Measurements from ENCODE around the gene C19orf85. TPM values are rescaled to one million over a fixed set of nuclear protein-coding genes. Genes with fewer than 3 reads are reported as not detected.
"Not testable (repeated sequence)": the region's sequence is repeated elsewhere in the genome, so short reads cannot be mapped to it uniquely, and the experiment has no call there.

C19orf85 gene
- total RNA-seq (2014; rRNA removed; shearing (Covaris generic)) = not detected in 2 replicates
- polyA plus RNA-seq (2014; cell fraction: nucleus; rRNA removed) = not detected in 2 replicates

DNA sequence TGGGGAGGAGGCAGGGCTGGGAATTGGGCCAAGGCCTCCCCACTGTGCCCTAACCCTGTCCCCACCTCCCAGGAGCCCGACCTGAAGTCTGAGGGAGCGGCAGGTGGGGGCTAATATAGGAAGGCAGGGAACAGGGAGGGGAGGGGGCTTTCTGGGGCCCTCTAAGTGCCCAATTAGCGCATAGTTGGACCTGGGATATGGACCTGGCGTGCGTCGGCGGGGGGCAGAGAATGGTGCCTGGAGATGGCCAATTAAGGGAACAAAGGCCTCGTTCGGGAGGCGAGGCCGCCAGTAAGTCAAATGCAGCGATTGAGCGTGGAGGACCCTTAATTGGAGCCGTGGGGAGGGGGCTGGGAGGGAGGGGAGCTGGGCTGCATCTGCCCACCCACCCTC lies at the start of gene C19orf85:
TSS of gene C19orf85 (minus strand) at position 90 of the 393 bp plus-strand sequence. CDS start 197 bp downstream, outside the sequence.
- DNase-seq (ENCODE audit: extremely low read depth, low read depth) = no peak

DNA sequence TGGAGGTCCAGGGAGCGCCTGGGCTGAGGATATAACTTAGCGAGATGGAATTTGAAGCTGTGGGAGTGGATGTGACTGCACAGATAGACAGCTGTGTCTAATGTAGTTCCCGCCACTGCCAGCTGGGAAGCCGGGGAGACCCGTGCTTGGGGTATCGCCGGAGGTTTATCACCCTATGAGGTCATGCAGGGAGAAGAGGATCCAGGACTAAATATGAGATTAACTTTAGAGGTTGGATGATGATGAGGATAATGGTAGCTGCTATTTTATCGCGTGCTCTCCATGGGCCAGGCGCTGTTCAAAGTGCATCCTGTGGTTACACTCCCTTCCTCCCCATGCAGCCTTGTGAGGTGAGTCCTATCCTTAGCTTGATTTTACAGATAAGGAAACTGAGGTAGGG lies 43.6 kb upstream of the C19orf85 start:
- no peak for DNase-seq (ENCODE audit: extremely low read depth, low read depth)

DNA sequence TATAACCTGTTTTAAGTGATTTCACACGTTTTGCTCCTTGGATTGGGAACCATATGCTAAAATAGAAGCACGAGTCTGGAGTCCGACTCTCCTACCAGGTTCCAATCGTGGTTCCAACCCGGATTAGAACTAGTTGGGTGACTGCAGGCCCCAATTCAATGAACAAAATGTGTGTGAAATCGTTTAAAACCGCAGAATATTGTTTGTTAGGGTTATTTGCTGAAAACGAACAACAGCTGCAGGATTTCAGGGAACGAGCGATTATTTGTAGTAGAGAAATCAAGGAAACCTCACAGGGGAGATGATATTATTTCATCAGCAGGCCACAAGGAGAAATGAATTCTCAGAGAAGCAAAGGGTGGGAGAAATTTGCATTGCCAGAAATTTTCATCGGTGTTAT lies 40.4 kb upstream of the C19orf85 start:
- DNase-seq (ENCODE audit: extremely low read depth, low read depth) = no peak

DNA sequence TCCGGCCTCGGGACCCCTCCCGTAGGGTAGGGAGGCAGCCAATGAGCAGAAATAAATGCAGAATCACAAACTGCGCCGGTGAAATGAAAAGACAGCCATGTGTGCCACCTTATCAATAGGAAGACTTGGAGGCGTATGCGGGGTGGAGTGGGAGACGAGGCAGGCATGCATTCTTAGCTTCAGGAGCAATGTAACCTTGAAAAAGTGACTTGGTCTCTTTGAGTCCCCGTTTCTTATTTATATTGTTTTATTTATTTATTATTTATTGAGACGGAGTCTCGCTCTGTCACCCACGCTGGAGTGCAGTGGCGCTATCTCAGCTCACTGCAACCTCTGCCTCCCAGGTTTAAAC lies 39.7 kb upstream of the C19orf85 start:
- DNase-seq (ENCODE audit: extremely low read depth, low read depth) = no peak

DNA sequence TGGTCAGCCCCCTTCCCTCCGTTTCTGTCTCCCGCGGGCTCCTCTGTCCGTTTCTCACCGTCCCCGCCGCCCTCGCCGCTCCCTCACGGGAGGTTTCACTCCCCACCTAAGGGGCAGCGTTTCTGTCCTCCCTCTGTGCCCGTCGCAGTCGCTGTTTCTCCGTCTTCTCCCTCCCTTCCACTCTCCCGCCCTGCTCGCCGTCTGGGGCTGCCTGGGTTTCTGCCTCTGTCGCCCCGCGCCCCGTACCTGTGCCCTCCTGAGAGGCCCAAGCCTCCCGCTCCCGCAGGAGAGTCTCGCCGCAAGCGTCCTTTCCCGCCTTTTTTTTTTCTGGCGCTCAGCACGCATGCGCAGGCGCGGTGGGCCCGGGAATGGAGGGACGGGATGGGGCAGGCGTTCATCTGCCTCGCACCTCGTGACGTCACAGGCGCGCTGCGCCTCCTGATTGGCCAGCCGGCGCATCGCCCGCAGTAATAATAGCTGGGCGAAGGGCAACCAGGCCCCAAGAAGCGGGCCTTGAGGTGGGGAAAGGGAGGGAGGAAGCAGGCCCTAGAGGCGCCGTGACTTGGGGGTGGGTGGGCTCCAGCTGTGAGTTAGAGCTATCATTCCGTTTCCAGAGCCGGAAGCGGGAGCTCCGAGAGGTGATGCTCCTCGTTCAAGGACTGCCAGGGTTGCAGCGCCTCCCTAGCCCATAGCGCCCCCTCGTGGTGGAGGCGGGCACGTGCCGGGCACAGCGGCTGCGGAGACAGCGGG lies 39.1 kb upstream of the C19orf85 start:
- DNase-seq (ENCODE audit: extremely low read depth, low read depth) = peak; percentile 79

DNA sequence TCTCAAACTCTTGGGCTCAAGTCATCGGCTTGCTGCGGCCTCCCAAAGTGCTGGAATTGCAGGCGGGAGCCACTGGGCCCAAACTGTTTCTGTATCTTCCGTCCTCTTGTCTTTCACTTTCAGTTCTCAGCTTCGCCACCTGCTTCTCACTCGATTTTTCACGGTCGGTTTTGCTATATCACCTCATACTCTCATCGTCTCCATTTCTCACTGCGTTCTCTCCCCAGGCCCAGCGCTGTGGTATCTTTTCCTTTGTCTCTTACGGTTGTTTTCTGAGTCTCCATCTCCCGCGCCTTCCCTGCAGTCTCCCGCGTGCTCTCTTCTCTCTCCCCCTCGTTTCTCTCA lies 38.6 kb upstream of the C19orf85 start:
- DNase-seq (ENCODE audit: extremely low read depth, low read depth) = no peak

DNA sequence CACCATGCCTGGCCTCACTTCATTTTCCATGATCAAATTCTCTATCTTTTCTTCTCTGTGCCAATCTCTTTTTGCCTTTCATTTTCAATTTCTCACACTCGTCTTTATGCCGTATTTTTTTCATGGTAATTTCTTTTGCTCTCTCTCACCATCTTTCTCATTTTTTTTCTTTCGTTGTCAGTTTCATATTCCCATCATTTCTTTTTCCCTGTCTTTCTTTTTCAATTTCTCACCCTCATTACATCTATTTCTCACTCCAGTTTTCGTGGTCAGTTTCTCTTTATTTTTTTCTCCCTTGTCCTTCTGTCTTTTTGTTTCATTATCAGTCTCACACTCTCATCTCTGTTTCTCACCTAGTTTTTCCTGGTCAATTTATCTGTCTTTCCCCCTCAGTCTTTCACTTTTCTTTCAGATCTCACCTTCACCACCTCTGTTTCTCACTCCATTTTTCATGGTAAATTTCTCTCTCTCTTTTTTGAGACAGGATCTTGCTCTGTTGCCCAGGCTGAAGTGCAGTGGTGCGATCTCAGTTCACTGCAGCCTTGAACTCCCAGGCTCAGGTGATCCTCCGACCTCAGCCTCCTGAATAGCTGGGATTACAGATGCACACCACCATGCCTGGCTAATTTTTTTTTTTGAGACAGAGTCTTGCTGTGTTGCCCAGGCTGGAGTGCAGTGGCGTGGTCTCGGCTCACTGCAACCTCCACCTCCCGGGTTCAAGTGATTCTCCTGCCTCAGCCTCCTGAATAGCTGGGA lies 37.8 kb upstream of the C19orf85 start:
- no peak for DNase-seq (ENCODE audit: extremely low read depth, low read depth)

DNA sequence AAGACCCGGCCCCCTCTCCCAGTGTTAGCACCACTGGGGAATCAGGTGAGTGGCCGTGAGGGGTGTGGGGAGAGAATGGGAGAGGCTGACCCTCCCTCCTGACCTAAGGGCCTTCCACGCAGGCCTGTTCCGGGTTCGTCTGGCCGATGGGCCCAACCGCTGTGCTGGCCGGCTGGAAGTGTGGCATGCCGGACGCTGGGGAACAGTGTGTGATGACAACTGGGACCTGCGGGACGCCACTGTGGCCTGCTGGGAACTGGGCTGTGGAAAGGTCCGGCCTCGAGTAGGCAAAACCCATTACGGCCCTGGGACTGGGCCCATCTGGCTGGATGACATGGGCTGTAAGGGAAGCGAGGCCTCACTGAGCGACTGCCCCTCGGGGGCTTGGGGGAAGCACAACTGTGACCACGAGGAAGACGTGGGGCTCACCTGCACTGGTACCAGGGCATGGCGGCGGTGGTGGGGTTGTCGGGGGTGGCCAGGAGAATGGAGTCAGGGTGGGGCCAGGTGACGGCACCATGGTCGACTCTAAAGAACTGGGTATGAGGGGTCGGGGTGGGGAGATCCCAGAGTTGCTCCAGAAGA lies 35.9 kb upstream of the C19orf85 start:
- DNase-seq (ENCODE audit: extremely low read depth, low read depth) = no peak

DNA sequence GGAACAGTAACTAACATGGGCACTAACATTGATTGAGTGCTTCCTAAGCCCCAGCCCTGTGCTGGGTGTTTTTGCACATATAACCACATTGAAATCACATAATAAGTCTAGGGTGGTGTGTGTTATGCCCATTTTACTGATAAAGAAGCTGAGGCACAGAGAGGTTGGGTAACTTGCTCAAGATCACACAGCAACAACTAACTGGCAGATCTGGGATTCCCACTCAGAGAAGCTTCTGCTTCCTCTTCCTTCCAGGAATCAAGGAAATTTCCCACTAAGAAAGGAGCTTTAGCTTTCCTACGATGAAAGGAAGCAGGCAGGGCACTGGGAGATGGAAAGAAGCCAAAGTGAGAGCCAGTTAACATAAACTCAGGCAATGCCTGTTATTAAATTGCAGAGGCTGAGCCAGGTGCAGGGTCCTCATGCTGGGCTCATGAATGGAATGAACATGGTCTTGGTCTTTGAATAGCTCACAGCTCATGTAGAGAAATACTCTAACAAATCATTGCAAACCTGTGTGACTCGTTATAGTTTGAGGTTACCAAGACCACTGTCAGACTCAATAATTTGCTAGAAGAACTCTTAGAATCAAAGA lies 33.8 kb upstream of the C19orf85 start:
- no peak for DNase-seq (ENCODE audit: extremely low read depth, low read depth)

DNA sequence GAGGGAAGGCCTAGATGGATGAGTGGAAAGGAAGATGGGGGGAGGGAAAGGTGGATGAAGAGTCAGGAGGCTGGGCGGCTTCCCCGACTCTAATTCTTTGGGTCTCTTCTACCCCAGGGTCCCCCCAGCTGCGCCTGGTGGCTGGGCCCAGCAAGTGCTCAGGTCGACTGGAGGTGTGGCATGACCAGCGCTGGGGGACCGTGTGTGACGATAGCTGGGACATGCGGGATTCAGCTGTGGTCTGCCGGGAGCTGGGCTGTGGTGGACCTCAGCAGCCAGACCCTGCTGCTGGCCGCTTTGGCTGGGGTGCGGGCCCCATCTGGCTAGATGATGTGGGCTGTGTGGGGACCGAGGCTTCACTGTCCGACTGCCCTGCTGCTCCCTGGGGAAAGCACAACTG lies 33.2 kb upstream of the C19orf85 start:
- no peak for DNase-seq (ENCODE audit: extremely low read depth, low read depth)

DNA sequence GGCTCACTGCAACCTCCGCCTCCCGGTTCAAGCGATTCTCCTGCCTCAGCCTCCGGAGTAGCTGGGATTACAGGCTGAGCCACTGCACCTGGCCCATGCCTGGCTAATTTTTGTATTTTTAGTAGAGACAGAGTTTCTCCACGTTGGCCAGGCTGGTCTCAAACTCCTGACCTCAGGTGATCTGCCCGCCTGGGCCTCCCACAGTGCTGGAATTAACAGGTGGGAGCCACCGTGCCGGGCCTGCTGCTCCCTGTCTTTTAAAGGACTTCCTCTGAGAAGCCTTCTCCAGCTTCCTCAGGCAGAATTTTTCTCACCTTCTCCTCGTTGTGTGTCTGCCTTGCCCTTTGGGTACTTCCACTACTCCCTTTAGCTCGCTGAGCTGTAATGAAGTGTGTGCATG lies 32.3 kb upstream of the C19orf85 start:
- not testable (repeated sequence) for DNase-seq (ENCODE audit: extremely low read depth, low read depth)

DNA sequence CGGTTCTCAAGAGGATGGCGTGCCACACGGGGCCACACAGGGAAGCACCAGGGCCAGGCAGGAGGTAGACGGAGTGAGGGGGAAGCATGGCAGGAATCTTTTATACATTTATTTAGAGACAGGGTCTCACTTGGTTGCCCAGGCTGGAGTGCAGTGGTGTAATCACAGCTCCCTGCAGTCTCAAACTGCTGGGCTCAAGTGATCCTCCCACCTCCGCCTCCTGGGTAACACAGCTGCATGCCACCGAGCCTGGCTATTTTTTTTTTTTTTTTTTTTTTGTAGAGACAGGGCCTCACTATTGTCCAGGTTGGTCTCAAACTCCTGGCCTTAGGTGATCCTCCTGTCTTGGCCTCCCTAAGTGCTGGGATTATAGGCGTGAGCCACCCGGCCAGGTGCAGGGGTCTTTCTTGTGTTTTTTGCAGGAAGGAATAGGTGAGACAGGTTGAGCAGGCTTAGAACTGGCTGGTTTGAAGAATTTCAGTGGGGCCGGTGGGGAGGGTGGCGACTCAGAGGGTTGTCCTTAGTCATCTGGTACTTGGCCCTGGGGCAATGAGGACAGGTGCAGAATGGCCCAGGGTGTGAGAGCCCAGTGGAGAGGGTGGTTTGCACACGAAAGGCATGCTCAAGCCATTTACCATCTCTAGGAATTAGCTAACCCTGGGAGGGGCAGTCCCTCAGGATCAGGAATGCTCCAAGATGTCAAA lies 31.2 kb upstream of the C19orf85 start:
- no peak for DNase-seq (ENCODE audit: extremely low read depth, low read depth)

DNA sequence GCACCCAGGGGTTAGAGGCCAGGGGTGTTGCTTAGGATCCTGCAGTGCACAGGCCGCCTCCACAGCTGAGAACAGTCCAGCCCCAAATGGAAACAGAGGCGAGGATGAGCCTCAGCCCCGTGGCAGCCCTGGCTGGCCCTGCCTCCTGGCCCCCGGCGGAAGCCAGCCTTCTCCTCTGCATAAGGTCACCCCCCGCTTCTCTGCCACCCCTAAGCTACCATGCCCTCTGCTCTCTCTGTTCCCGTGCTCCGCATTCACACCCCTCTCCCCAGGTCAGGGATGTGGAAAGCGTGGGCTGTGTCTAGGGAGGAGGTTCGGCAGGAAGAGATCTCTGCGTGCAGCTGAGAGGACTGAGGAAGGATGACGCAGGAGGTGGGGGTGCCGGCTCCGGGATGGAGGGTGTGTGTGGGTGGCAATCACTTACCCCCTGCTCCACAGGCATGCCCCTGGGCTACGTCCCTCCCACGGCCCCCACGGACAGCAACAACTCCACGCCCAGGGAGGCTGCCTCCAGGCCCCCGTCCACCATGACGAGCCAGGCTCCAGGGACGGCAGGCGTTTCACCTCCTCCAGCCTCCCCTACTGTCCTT lies 29.7 kb upstream of the C19orf85 start:
- no peak for DNase-seq (ENCODE audit: extremely low read depth, low read depth)

DNA sequence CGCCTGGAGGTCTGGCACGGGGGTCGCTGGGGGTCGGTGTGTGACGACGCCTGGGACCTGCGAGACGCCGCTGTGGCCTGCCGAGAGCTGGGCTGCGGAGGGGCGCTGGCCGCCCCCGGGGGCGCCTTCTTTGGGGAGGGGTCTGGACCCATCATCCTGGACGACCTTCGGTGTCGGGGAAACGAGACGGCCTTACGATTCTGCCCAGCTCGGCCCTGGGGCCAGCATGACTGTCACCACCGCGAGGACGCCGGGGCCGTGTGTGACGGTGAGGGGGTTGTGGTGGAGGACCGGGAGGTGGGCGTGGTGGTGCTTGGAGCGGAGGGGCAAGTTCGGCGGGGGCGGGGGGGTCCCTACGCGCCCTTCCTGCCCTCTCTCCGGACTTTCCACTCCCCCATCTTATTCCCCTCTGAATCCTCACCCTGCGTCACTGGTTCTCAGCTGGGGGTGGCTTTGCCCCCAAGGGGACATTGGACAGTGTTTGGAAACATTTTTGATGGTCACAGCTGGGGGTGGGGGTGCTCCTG lies 29.2 kb upstream of the C19orf85 start:
- no peak for DNase-seq (ENCODE audit: extremely low read depth, low read depth)

DNA sequence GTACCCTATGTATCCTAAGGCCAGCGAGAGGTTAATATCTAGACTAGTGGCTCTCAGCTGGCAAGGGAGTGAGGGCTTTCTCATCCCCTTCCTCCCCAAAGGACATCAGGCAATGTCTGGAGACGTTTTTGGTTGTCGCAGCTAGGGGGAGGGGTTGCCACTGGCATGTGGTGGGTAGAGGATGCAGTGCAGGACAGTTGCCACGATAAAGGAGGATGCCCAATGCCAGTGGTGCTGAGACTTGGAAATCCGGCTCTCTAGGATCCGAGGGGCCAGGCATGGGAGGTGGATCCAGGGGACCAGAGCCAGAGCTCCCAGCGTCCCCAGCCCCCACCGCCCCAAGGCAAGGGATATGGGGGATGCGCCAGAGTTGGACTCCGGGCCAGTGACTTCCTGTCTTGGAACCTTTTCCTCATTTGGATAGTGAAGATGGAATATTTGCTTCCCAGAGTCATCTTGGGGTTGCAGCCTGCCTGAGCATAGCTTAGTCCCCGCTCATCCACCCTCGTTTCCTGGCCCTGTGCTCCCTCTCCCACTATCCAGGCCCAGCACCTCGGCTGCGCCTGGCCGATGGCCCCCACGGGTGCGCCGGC lies 28.6 kb upstream of the C19orf85 start:
- DNase-seq (ENCODE audit: extremely low read depth, low read depth) = no peak

DNA sequence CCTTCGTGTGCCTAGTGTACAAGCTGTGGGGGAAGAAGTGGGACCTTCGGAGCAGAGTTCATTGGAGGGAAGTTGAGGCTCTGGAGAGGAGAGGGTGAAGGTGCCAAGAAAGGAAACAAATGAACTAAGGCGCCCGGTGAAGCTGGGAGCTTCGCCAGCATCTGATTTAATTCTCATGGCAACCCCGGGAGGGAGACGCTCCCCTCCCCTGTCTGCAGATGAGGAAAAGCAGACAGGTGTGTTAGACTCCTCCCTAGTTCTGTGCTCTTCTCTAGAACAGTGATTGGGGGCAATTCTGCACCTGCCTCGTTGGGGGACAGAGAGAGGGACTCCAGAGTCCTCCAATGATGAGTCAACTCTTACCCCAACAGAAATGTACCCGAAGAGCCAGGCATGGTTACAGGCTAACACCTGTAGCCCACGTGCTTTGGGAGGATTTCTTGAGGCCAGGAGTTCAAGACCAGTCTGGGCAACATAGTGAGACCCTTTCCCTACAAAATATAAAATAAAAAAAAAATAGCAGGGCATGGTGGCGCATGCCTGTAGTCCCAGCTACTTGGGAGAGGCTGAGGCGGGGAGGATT lies 27.9 kb upstream of the C19orf85 start:
- DNase-seq (ENCODE audit: extremely low read depth, low read depth) = no peak

DNA sequence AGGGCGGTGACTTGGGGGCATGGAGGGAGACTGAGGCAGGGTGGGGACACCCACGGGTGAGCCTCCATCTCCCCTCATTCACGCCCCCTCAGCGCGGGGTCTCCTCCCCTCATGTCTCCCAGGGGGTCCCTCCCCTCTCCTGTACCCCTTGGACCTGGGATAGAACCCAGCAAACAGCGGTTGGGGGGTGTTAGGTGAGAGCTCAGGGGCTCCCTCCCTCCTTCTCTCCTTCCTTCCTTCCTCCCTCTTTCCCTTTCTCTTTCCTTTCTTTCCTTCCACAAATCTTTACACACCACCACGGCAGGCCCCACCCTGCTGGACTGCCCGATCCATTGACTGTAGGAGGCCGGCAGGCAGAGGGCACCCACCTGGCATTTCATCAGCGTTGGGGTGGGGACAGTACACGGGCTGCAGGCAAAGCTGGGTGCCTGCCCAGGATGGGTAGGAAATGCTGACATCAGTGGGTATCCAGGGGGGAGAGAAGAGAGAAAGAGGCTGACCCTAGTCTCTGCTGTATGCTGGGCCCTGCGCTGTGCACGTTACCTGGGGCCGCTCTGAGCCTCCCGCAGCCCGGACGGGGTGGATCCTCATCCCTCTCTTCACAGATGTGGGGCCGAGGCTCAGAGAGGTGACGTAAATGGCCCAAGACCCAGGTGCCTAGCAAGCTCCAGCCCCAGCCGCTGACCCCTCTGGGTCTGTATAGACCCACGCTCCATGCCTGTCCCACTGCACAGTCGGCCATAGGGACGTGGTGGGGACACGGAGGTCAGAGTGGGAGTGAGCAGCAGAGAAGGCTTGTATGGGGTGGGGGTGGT lies 27.2 kb upstream of the C19orf85 start:
- DNase-seq (ENCODE audit: extremely low read depth, low read depth) = no peak

Data from NCI-H460 (cell line).